Gastroesophageal sphincter (tissue), 3 donors: ENCODE results near the gene ALK.

Experiments used
- EP300 ChIP-seq: sonication (generic); formaldehyde crosslinking; IDR thresholded peaks from one replicate; pipeline ENCODE4 v1.6.1; 2017; ENCODE audit warnings: antibody characterized with exemption, mild to moderate bottlenecking
- POLR2A ChIP-seq, 2 donors: fragments of 450-650 bp; IDR thresholded peaks; one replicate each; pipeline ENCODE4 v1.6.1; 2017; ENCODE audit warnings: antibody characterized with exemption in 2 of 2, mild to moderate bottlenecking in 2 of 2, moderate library complexity in 1 of 2
- POLR2AphosphoS5 ChIP-seq: sonication (generic); formaldehyde crosslinking; IDR thresholded peaks from one replicate; pipeline ENCODE4 v1.6.1; 2017; ENCODE audit warnings: antibody characterized with exemption
- TF ChIP-seq, protein P1 (sequence below), 4 experiments: fragments of 200-600 bp in 2 of 4; fragments of 450-650 bp in 2 of 4; sonication (generic) in 1 of 4; IDR thresholded peaks; one replicate each; pipeline ENCODE4 v1.5.1; 2017 to 2019; ENCODE audit warnings: antibody characterized with exemption in 4 of 4, mild to moderate bottlenecking in 2 of 4, moderate library complexity in 2 of 4

DNA sequence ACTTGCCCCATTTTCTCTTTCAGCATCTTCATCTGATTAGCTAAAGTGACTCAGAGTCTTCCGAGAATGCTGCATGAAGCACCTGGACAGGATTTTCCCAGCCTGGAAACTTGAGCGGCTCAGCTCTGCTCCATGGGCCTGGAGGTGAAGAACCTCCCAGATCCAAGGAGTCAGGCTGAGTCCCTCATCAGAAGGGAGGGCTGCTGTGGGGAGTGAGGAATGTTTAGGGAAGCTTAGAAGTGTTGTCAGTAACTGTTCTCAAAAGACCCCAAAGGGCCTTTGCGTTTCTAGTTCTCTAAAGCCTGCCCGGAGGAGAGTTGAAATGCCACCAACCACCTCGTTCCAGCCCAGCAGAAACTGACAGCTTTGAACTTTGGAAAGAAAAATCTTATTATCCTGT is 649.1 kb downstream of the ALK start:
- TF ChIP-seq, protein P1, sequence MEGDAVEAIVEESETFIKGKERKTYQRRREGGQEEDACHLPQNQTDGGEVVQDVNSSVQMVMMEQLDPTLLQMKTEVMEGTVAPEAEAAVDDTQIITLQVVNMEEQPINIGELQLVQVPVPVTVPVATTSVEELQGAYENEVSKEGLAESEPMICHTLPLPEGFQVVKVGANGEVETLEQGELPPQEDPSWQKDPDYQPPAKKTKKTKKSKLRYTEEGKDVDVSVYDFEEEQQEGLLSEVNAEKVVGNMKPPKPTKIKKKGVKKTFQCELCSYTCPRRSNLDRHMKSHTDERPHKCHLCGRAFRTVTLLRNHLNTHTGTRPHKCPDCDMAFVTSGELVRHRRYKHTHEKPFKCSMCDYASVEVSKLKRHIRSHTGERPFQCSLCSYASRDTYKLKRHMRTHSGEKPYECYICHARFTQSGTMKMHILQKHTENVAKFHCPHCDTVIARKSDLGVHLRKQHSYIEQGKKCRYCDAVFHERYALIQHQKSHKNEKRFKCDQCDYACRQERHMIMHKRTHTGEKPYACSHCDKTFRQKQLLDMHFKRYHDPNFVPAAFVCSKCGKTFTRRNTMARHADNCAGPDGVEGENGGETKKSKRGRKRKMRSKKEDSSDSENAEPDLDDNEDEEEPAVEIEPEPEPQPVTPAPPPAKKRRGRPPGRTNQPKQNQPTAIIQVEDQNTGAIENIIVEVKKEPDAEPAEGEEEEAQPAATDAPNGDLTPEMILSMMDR (IDR thresholded peaks at IDR 0.05), result no peak
- no peak for TF ChIP-seq POLR2AphosphoS5
- no peak for TF ChIP-seq POLR2A (IDR thresholded peaks at IDR 0.05)
- no peak for TF ChIP-seq EP300
